GM12878 (cell line): ENCODE measurements around the gene SLC25A11. TPM values are rescaled to one million over a fixed set of nuclear protein-coding genes. Genes with fewer than 3 reads are reported as not detected.

Experiments
- BHLHE40 ChIP-seq, 2 experiments: fragments of 450-650 bp in 1 of 2; IDR thresholded peaks; 2 replicates each; pipeline ENCODE4 v1.6.1; 2011 to 2017; ENCODE audit warnings: low read depth in 2 of 2, borderline replicate concordance in 1 of 2, improper control_type of control experiment in 1 of 2, low read length in 1 of 2, mild to moderate bottlenecking in 1 of 2
- EZH2 ChIP-seq: IDR thresholded peaks from 2 replicates; pipeline ENCODE4 v1.6.1; 2012; ENCODE audit warnings: low read depth, mild to moderate bottlenecking, control low read depth, inconsistent platforms, low read length, borderline replicate concordance; ENCODE audit not compliant: control insufficient read depth
- HDGF ChIP-seq: fragments of 450-650 bp; IDR thresholded peaks from 2 replicates; pipeline ENCODE4 v1.6.1; 2016; ENCODE audit warnings: antibody characterized with exemption
- IKZF1 ChIP-seq: fragments of 450-650 bp; conservative IDR thresholded peaks from 2 replicates; pipeline ENCODE4 v1.6.1; 2017; ENCODE audit warnings: antibody characterized with exemption, mild to moderate bottlenecking
- IRF5 ChIP-seq: fragments of 450-650 bp; IDR thresholded peaks from 2 replicates; pipeline ENCODE4 v1.6.1; 2017; ENCODE audit warnings: borderline replicate concordance
- LARP7 ChIP-seq: fragments of 450-650 bp; IDR thresholded peaks from 2 replicates; pipeline ENCODE4 v1.6.1; 2017; ENCODE audit warnings: mild to moderate bottlenecking
- NBN ChIP-seq: fragments of 450-650 bp; IDR thresholded peaks from 2 replicates; pipeline ENCODE4 v1.6.1; 2016
- PAX5 ChIP-seq: IDR thresholded peaks from 2 replicates; pipeline ENCODE4 v1.6.1; 2011; ENCODE audit warnings: low read depth, low read length, borderline replicate concordance
- RAD21 ChIP-seq: IDR thresholded peaks from 2 replicates; pipeline ENCODE4 v1.6.1; 2011; ENCODE audit warnings: mild to moderate bottlenecking, low read depth, low read length, moderate library complexity; ENCODE audit not compliant: insufficient read depth
- SIN3A ChIP-seq: IDR thresholded peaks from 2 replicates; pipeline ENCODE4 v1.6.1; 2012; ENCODE audit warnings: low read depth, low read length, improper control_type of control experiment
- SMARCA5 ChIP-seq: fragments of 450-650 bp; IDR thresholded peaks from 2 replicates; pipeline ENCODE4 v1.6.1; 2017; ENCODE audit warnings: mild to moderate bottlenecking
- SREBF1 ChIP-seq: IDR thresholded peaks from 2 replicates; pipeline ENCODE4 v1.6.1; 2012; ENCODE audit warnings: mild to moderate bottlenecking, low read length
- polyA plus RNA-seq, 11 experiments: library from polyadenylated mRNA; depleted of rRNA in 4 of 11; unstranded in 6 of 11; stranded (reverse) in 5 of 11; fragments of >200 nt; fragmentation: Nextera tagmentation in 4 of 11; fragmentation: Illumina TruSeq in 1 of 11; extraction: Ambion mirVana in 4 of 11; extraction: Trizol in 1 of 11; gene quantifications; 1 replicate in 1 of 11; 2 replicates in 10 of 11; pipeline versions ENCODE4 v1.2.1 to v1.2.3, GENCODE V29; 2011 to 2016; ENCODE audit warnings: inconsistent platforms in 2 of 11, missing spikeins in 2 of 11, low read depth in 1 of 11
- total RNA-seq, 4 experiments: library from RNA; depleted of rRNA in 3 of 4; stranded (reverse); fragments of >200 nt in 3 of 4; fragmentation: Illumina TruSeq in 1 of 4; extraction: Trizol in 1 of 4; gene quantifications; 2 replicates each; pipeline versions ENCODE4 v1.2.1 to v1.2.3, GENCODE V29; 2013 to 2021
- TF ChIP-seq, protein P1 (sequence below): fragments of 450-650 bp; IDR thresholded peaks from 2 replicates; pipeline ENCODE4 v1.6.1; 2016; ENCODE audit warnings: mild to moderate bottlenecking
- TF ChIP-seq, protein P2 (sequence below): fragments of 450-650 bp; formaldehyde crosslinking; IDR thresholded peaks from 2 replicates; pipeline ENCODE4 v1.4.0; 2020; ENCODE audit warnings: mild to moderate bottlenecking, moderate library complexity
- TF ChIP-seq, protein P3 (sequence below): IDR thresholded peaks from 2 replicates; pipeline ENCODE4 v1.6.1; 2012; ENCODE audit warnings: low read depth, low read length, improper control_type of control experiment
- TF ChIP-seq, protein P4 (sequence below), 3 experiments: IDR thresholded peaks in 2 of 3; conservative IDR thresholded peaks in 1 of 3; 2 replicates each; pipeline ENCODE4 v1.5.1; 2011; ENCODE audit warnings: low read depth in 3 of 3, low read length in 3 of 3, mild to moderate bottlenecking in 3 of 3, control low read depth in 2 of 3, moderate library complexity in 2 of 3, inconsistent platforms in 1 of 3, mixed read lengths in 1 of 3; ENCODE audit not compliant: control insufficient read depth in 2 of 3, insufficient read depth in 1 of 3; ENCODE audit errors: extremely low read depth in 1 of 3

Gene SLC25A11
- total and polyA plus RNA-seq, 10 of the 15 experiments (the other 5 are each of a cell fraction or from before 2014, with no cell fraction given), result 5.8 to 142 (median 65.0) TPM

- TF ChIP-seq IRF5, result no peak
- no peak for TF ChIP-seq SIN3A
- TF ChIP-seq, protein P1, sequence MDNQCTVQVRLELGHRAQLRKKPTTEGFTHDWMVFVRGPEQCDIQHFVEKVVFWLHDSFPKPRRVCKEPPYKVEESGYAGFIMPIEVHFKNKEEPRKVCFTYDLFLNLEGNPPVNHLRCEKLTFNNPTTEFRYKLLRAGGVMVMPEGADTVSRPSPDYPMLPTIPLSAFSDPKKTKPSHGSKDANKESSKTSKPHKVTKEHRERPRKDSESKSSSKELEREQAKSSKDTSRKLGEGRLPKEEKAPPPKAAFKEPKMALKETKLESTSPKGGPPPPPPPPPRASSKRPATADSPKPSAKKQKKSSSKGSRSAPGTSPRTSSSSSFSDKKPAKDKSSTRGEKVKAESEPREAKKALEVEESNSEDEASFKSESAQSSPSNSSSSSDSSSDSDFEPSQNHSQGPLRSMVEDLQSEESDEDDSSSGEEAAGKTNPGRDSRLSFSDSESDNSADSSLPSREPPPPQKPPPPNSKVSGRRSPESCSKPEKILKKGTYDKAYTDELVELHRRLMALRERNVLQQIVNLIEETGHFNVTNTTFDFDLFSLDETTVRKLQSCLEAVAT, result 0 out of 2 replicates have a peak, but pooled peaks have one; percentile 33
- TF ChIP-seq SREBF1, result no peak
- TF ChIP-seq, protein P2, sequence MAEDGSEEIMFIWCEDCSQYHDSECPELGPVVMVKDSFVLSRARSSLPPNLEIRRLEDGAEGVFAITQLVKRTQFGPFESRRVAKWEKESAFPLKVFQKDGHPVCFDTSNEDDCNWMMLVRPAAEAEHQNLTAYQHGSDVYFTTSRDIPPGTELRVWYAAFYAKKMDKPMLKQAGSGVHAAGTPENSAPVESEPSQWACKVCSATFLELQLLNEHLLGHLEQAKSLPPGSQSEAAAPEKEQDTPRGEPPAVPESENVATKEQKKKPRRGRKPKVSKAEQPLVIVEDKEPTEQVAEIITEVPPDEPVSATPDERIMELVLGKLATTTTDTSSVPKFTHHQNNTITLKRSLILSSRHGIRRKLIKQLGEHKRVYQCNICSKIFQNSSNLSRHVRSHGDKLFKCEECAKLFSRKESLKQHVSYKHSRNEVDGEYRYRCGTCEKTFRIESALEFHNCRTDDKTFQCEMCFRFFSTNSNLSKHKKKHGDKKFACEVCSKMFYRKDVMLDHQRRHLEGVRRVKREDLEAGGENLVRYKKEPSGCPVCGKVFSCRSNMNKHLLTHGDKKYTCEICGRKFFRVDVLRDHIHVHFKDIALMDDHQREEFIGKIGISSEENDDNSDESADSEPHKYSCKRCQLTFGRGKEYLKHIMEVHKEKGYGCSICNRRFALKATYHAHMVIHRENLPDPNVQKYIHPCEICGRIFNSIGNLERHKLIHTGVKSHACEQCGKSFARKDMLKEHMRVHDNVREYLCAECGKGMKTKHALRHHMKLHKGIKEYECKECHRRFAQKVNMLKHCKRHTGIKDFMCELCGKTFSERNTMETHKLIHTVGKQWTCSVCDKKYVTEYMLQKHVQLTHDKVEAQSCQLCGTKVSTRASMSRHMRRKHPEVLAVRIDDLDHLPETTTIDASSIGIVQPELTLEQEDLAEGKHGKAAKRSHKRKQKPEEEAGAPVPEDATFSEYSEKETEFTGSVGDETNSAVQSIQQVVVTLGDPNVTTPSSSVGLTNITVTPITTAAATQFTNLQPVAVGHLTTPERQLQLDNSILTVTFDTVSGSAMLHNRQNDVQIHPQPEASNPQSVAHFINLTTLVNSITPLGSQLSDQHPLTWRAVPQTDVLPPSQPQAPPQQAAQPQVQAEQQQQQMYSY (CRISPR knock-in tag), result no peak
- TF ChIP-seq RAD21, result peak; percentile 90
- TF ChIP-seq EZH2, result no peak
- TF ChIP-seq IKZF1, result peak; percentile 54
- TF ChIP-seq NBN, result peak; percentile 91
- TF ChIP-seq SMARCA5, result peak; percentile 69; the same call in 1 of the 2 replicates
- TF ChIP-seq HDGF, result peak; percentile 98
- TF ChIP-seq LARP7, result no peak
- TF ChIP-seq PAX5, result peak; percentile 67; the same call in 1 of the 2 replicates
- TF ChIP-seq, protein P3, sequence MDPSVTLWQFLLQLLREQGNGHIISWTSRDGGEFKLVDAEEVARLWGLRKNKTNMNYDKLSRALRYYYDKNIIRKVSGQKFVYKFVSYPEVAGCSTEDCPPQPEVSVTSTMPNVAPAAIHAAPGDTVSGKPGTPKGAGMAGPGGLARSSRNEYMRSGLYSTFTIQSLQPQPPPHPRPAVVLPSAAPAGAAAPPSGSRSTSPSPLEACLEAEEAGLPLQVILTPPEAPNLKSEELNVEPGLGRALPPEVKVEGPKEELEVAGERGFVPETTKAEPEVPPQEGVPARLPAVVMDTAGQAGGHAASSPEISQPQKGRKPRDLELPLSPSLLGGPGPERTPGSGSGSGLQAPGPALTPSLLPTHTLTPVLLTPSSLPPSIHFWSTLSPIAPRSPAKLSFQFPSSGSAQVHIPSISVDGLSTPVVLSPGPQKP, result no peak
- TF ChIP-seq, protein P4, sequence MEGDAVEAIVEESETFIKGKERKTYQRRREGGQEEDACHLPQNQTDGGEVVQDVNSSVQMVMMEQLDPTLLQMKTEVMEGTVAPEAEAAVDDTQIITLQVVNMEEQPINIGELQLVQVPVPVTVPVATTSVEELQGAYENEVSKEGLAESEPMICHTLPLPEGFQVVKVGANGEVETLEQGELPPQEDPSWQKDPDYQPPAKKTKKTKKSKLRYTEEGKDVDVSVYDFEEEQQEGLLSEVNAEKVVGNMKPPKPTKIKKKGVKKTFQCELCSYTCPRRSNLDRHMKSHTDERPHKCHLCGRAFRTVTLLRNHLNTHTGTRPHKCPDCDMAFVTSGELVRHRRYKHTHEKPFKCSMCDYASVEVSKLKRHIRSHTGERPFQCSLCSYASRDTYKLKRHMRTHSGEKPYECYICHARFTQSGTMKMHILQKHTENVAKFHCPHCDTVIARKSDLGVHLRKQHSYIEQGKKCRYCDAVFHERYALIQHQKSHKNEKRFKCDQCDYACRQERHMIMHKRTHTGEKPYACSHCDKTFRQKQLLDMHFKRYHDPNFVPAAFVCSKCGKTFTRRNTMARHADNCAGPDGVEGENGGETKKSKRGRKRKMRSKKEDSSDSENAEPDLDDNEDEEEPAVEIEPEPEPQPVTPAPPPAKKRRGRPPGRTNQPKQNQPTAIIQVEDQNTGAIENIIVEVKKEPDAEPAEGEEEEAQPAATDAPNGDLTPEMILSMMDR (IDR thresholded peaks at IDR 0.05 in 2 of 3, conservative IDR thresholded peaks at IDR 0.05 in 1 of 3; ENCODE audit: control insufficient read depth in 2 of 3, extremely low read depth in 1 of 3, insufficient read depth in 1 of 3, low read depth in 3 of 3, low read length in 3 of 3), result peak; percentile 79 to 84 (median 84)
- peak in 1 of 2 experiments; percentile 40; a peak in 1 of 4 replicates for TF ChIP-seq BHLHE40 (IDR thresholded peaks at IDR 0.05; ENCODE audit: borderline replicate concordance in 1 of 2, low read depth in 2 of 2, low read length in 1 of 2)
Measured at GRCh38 chr17:4908711-4909496, 30.9 kb downstream of the SLC25A11 start (continued).
